Activated CD4-positive, alpha-beta T cell treated with anti-CD3 and anti-CD28 coated beads for 48 hours (primary cell): ENCODE data around the gene CACNG6.
"Not testable (repeated sequence)": the region's sequence is repeated elsewhere in the genome, so short reads cannot be mapped to it uniquely, and the experiment has no call there.

Experiments used
- DNase-seq: peaks from one replicate; pipeline ENCODE4 v3.0.0-alpha.2; 2020

Gene CACNG6

DNA sequence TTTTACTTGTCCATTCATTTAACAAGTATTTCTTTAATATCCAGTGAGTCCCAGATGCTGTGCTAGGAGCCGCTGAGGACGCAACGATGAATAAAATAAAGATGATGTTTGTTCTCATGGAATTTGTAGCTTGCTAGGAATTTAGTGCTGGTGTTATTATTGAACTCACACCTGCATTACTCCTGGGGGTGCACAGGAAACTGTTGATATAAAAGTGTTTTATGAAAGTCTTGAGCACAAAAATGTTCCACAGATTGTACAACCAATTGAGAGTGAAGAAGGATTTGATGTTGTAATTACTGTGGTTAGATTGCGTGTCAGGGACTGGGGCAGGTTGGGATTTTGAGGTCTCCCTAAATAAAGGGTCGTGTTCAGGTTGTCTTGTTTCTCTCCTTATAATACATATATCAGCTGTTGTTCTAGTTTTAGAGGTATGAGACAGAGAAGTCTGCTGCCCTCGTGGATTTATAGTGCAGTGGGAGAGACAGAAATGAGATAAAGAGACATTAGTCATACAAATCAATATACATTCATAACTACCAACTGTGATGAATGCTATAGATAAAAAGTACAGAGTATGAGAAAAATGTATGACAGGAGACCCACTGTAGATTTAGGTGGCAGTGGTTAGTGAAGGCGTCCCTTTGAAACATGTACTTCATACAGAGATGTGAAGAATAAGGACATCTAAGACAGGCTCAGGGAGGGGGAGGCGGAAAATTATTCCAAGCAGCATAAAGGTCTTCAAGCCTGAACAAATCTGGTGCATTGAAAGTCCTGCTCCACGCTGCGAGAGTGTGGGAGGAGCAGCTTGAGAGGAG, 11.3 kb downstream of the CACNG6 start:
- DNase-seq: no peak

DNA sequence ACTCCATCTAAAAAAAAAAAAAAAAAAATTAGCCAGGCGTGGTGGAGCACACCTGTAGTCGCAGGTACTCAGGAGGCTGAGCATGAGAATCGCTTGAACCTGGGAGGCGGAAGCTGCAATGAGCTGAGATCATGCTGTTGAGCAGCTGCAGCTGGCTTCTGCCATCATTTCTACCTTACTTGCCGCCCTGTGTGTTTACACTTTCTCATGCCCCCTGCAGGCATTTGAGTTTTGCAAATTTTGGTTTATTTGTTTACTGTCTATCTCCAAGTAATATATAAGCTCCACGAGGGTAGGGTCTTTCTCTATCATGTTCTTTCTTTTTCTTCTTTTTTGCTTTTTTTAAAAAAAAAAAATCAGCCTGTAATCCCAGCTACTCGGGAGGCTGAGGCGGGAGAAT, 18.0 kb downstream of the CACNG6 start:
- DNase-seq: no peak

DNA sequence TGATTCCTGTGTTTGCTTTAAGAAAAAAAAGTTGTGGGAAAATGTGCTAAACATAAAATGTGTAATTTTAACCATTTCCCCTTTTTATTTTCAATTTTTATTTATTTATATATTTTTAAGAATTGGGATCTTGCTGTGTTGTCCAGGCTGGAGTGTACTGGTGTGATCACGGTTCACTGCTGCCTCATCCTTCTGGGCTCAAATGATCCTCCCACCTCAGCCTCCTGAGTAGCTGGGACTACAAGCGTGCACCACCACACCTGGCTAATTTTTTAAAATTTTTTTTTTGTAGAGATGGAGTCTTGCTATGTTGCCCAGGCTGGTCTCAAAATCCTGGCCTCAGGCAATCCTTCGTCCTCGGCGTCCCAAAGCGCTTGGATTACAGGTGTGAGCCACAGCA, 19.0 kb downstream of the CACNG6 start:
- no peak for DNase-seq

DNA sequence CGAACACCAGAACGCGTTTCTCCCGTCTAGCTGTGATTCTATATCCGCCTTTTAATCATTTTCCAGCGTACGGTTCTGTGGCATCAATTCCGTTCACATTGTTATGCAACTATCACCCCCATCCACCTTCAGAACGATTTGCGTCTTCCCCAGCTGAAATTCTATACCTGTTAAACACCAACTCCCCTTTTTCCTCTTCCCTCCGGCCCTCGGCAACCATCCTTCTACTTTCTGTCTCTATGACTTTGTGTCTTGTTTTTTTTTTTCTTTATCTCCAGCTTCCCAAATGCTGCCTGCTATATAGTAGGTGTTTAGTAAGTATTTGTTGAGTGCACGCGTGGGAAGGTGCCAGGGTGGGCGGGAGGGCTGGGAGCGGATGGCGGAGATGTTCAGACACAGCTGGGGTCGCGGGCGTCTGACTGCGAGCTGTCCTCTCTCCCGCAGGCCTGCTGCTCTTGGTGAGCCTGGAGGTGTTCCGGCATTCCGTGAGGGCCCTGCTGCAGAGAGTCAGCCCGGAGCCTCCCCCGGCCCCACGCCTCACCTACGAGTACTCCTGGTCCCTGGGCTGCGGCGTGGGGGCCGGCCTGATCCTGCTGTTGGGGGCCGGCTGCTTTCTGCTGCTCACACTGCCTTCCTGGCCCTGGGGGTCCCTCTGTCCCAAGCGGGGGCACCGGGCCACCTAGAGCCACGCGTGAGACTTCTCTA, 20.2 kb downstream of the CACNG6 start:
- no peak for DNase-seq

DNA sequence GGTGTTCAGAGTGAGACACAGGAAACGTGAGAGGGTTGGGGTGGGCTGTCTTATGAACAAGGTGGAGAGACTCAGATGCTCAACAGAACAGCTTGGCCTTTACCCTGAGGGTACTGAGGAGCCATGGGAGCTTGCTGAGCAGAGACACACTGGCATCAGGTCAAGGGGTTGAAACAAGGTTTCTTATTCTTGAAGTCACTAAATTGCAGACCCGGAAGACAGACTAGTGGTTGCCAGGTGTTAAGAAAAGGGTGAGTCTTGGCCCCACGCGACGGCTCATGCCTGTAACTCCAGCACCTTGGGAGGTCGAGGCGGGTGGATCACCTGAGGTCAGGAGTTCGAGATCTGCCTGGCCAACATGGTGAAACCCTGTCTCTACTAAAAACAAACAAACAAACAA, 22.4 kb downstream of the CACNG6 start:
- no peak for DNase-seq

DNA sequence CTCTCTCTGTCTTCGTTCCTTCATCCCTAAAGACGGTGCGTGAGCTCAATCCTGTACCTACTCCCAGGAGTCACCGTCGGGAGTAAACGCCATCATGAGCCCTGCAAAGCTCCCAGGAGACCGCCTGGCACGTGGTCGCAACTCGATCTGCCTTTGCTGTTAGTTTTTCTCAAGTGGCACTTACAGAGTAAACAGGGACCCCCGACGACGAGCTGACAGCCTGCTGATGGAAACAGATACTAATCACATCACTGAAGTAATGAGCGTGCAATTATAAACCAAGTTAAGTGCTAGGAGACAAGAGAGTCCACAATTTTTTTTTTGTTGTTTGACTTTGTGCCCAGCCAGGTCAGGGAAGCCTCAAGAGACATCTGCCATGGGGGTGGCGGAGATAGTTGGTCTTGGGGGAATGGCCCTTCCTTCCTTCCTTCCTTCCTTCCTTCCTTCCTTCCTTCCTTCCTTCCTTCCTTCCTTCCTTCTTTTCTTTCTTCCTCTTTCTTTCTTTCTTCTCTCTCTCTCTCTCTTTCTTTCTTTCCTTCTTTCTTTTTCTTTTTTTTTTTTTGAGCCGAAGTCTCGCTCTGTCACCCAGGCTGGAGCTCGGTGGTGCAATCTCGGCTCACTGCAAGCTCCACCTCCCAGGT, 23.6 kb downstream of the CACNG6 start:
- DNase-seq: no peak

DNA sequence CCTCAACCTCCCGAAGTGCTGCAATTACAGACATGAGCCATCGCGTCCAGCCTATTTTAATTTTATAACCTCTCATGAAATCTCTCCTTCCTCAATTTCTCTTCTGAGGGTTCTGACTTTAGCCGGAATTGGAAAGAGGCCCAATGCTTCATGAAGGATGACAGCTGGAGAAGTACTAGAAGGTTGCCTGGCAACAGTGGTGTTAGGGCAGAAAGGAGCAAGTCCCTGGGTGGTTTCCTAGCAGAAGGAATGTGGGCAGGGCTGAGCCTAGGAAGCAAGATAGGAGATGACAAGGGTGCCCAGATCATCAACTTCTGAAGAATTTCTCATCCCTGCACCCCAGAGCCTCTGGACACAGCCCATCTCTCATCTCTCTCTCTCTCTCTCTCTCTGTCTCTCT, 25.8 kb downstream of the CACNG6 start:
- no peak for DNase-seq

DNA sequence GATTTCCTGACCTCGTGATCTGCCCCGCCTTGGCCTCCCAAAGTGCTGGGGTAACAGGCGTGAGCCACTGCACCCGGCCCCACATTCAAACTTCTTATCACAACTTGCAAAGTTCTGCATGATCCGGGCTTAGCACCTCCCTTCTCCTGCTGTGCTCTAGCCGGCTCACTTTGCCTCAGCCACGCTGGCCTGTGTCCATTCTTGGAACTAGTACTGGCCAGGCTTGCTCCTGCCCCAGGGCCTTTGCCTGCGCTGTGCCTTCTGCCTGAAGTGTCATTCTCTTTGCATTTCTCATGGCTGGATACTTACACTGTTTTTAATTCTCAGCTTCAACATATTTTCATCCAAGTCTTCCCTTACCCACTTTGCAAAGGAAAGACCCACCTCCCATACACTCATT, 29.9 kb downstream of the CACNG6 start:
- no peak for DNase-seq

DNA sequence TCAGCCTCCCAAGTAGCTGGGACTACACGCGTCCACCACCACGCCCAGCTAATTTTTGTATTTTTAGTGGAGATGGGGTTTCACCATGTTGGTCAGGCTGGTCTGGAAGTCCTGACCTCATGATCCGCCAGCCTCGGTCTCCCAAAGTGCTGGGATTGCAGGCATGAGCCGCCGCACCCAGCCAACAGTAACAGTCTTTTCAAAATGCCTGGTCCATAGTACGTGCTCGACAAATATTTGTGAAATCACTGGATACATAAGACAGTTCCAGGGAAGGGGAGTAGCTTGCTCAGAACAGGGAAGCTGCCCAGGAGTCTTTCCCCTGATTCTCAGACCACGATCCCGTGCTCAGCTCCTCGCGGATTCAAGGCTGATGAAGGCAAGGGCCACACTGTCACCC, 30.5 kb downstream of the CACNG6 start:
- DNase-seq: no peak

DNA sequence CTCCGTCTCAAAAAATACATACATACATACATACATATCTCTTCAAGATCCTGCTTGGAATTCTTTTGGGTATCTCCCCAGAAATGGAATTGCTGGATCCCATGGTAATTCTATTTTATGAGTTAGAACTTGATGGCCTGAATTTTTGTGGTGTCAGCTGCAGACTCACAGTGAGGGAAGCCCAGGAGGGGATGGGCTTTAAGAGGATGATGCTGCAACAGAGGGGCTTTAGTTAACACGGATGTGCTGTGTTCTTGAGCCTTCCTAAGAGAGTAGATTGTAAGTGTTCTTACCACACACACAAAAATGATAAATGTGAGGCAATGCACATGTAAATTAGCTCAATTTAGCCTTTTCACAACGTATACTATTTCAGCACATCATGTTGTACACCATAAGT, 31.8 kb downstream of the CACNG6 start:
- no peak for DNase-seq

DNA sequence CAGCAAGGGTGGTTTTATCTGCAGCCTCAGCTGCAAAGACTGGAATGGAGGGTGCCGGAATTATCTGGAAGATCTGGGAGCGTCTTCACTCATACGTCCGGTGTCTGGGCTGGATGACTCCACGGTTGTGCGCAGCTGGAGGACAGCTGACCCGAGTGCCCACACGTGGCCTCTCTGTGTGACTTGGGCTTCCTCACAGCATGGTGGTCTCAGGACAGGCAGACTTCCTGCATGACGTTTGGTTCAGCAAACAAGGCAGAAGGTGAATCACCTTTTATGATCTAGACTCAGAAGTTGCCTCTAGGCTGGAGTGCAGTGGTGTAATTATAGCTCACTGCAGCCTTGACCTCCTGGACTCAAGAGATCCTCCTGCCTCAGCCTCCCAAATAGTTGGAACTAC, 33.2 kb downstream of the CACNG6 start:
- no peak for DNase-seq

DNA sequence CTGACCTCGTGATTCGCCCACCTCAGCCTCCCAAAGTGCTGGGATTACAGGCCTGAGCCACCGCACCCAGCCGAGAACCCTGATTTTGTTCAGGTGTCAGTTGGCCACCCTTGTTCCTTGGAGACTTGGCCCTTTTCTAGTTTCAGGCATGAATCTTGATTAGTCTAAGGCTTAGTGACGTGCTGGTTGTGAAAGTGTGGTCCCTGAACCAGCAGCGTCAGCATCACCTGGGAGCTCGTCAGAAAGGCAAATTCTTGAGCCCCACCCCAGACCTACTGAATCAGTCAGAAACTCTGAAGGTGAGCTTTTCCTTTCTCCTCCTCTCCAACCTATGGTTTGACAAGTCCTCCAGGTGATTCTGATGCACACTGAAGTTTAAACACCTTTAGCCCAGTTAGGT, 35.2 kb downstream of the CACNG6 start:
- DNase-seq: no peak

DNA sequence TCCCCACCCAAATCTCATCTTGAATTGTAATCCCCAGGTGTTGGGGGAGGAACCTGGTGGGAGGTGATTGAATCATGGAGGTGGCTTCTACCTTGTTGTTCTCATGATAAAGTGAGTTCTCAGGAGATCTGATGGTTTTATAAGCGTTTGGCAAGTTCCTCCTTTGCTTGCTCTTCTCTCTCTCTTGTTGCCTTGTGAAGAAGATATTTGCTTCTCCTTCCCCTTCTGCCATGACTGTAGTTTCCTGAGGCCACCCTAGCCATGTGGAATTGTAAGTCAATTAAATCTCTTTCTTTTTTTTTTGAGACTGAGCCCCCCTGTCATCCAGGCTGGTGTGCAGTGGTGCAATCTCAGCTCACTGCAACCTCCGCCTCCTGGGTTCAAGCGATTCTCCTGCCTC, 37.9 kb downstream of the CACNG6 start:
- DNase-seq: no peak

DNA sequence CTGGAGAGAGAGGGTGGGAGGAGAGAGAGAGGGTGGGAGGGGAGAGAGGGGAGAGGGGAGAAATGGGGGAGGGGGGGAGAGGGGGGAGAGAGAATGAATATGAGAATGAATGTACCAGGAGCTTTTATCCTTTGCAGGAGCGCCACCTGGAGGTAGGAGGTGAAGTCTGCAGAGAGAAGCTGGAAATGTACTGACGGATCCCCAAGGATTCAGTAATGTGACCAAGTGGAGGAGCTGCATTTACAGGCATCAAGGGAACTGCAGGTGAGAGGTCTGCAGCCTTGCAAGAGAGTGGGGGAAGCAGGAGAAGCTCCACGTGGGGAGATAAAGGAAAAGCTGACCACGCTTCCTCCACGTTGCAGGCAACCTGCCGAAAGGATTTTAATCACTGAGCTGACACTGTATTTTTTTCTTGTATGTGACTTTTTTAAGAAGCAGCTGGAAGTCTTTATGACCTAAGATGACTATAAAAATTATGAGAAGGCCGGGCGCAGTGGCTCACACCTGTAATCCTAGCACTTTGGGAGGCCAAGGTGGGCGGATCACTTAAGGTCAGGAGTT, 38.6 kb downstream of the CACNG6 start:
- DNase-seq: peak; percentile 71

DNA sequence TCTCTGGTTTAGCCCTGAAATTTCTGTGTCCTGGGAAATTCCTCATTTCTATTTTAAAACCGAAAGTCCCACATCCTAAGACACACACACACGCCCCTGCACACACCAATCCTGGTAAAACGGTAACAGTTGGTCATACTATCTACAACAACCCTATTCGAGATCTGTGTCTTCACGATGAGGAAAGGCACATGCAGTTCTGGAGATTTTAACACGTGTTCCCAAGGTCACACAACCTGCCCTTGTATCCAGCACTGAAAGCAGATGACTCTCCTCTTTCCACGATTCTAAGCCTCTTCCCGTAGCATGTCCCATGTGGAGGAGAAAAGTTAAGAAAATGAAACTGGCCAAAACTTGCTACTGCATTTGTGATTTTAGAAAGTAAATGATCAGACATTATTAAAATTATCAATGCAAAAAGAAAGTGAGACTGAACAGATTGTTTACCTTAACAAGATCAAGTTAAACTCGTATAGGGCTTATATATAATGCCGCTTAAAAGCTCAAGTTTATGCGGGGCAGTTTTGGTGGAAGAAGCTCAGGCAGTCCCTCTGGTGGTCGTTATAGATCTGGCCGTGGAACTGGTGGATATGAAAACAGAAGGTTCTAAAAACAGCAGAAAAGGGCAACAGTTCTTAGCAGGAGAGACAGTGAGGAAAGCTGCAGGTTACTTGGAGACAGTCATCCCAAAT, 39.6 kb downstream of the CACNG6 start:
- DNase-seq: no peak

DNA sequence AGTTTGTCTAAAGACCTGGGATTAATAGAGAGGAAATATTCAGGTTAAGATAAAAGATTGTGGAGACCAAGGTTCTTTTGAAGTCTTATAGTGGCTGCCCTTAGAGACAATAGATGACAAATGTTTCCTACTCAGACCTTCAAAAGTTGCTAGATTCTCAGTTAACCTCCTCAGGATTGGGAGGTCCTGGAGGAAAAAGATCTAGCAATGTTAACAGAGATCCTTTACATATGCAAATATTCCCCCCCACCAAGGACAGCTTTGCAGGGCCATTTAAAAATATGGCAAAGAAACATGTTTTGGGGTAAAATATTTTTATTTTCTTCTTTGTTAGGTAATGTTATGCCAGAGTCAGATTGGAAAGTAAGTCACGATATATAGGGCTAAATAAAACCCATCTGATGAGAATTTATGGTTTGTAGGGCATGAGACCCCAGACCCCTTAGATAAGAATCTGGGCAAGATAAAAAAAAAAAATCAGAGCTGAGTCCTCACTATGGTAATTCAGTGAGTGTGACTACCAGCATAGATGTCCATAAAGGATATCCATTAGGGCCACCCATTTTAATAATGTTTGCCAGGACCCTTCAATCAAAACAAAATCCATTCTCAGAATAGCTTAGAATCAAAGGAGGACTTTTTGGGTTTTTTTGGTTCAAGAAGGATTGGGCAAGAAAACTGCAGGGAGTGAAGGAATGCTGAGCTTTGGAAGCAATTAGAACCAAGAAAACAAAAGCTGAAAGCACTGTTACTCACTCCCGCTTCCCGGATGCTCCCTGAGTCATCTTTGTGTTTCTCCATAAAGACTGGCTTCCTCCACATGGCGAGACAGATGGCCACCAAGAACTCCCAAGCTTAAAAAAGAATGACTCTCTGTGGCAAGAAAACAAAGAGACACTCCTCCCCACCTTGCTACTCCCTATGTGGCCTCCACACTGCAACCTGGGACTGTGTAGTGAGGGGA, 44.1 kb downstream of the CACNG6 start:
- no peak for DNase-seq

DNA sequence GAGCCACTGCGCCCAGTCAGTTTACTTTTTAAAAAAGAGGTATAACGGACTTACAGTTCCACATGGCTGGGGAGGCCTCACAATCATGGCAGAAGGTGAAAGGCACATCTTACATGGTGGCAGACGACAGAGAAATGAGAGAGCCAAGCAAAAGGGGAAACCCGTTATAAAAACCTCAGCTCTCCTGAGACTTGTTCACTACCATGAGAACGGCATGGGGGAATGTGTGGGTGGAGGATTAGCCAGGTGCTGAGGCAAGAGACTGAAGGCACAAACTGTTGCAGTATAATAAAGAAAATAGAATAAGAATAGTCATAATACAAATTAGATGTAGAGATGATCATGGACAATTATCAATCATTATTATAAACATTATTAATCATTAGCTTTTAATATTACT, 45.1 kb downstream of the CACNG6 start:
- not testable (repeated sequence) for DNase-seq

DNA sequence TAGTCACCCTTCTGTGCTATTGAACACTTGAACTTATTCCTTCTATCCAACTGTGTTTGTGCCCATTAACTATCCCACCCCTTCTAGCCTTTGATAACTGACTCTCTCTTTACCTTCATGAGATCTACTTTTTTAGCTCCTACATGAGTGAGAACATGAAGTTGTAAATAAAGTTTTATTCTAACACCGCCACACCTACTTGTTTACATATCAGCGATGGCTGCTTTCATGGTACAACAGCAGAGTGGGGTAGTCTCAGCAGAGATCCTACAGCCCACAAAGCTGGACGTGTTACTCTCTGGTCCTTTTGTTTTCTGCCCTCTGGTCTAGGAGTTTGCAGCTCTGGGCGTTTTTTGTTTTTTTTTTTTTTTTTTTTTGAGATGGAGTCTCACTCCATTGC, 48.6 kb downstream of the CACNG6 start:
- no peak for DNase-seq

DNA sequence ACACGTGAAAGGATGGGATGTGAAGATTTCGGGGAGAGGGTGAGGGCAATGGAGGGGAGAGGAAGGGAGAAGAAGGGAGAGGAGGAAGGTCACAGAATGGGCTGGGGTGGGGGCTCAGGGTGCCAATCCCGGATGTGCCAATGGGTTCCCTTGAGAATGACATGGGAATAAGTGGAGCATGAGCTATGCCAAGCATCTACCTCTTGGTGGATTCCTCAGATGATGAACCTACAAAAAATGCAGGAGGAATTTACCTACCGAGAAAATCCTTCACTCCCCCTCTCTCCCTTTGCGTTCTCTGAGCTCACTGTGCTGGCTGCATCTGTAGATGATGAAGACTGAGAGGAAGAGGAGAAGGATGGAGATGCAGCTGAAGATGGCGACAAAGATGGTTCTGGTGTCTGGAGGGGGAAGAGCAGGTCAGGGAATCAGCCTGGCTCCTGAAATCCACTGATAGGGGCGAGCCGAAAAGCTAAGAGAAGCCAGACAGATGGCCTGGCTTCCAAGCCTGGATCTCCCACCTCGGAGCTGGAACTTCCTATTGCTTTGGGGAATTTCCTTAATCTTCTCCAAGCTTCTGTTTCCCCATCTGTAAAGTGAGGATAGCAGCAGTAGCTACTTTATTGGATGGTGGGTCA, 50.7 kb downstream of the CACNG6 start:
- no peak for DNase-seq

DNA sequence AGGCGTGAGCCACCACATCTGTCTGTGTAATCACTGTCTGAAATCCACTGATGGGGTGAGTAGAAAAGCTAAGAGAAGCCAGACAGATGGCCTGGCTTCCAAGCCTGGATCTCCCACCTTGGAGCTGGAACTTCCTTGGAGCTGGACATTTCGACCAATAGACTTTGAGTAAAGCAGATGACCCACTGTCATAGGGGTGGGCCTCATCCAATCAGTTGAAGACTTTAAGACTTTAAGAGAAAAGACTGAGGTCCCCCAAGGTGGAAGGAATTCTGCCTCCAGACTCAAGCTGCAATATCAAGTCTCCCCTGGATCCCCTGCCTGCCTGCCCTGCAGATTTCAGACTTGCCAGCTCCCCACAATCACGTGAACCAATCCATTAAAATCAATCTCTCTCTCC, 51.6 kb downstream of the CACNG6 start:
- no peak for DNase-seq

DNA sequence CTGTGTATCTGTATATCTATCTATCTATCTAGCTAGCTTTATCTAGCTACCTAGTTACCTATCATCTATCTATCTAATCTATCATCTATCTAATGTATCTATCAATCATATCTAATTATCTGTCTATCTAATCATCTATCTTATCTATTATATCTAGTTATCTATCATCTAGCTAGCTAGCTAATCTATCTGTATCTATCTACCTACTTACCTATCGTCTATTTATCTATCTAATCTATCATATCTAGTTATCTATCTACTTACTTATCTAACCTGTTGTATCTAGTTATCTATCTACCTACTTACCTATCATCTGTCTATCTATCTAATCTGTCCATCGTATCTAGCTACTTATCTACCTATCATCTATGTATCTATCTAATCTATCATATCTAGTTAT, 54.3 kb downstream of the CACNG6 start:
- DNase-seq: no peak

DNA sequence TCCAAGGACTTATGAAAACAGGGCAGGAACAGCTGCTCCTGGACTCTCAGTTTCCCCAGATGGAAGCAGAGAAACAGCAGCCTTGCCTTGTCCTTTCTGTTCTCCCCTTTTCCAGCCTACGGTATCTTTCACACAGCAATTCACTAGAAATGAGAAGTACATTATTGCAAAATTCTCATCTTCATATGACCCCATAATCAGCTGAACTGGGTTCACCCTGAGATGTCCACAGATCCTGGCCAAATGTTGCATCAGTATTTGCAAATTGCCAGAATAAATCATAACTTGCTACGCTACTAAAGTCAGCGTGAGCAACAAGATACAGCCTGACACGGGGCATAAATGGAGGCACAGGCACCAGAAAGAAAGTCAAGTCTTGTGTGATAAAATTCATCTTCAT, 56.2 kb downstream of the CACNG6 start:
- DNase-seq: no peak
